Kidney (tissue), 22 donors: ENCODE data around the gene SMS. TPM values are rescaled to one million over a fixed set of nuclear protein-coding genes. Genes with fewer than 3 reads are reported as not detected.

Source experiments
- DNase-seq, 5 donors: peaks; one replicate each; pipeline ENCODE4 v3.0.0-alpha.2; 2013 to 2020
- FAIRE-seq: peaks from 2 replicates; lab custom pipeline; 2012; peaks lifted over from hg19 to GRCh38; lab: Jason Lieb, UNC
- H3K27ac ChIP-seq, 2 donors: one replicate each; pipeline ENCODE4 v1.7.0; 2013; ENCODE audit warnings: low read depth in 2 of 2, low read length in 2 of 2, inconsistent platforms in 1 of 2
- H3K27me3 ChIP-seq: one replicate; pipeline ENCODE4 v1.7.1; 2013; ENCODE audit warnings: low read length, inconsistent platforms; ENCODE audit not compliant: control insufficient read depth, insufficient read depth
- H3K36me3 ChIP-seq, 3 donors: one replicate each; pipeline versions ENCODE4 v1.7.0 to v1.7.1; 2013; ENCODE audit warnings: low read length in 3 of 3, control low read depth in 1 of 3, inconsistent platforms in 1 of 3; ENCODE audit not compliant: insufficient read depth in 3 of 3, control insufficient read depth in 2 of 3
- H3K4me1 ChIP-seq, 3 donors: one replicate each; pipeline versions ENCODE4 v1.7.0 to v1.7.1; 2013; ENCODE audit warnings: low read length in 3 of 3, inconsistent platforms in 1 of 3, low read depth in 1 of 3; ENCODE audit not compliant: control insufficient read depth in 2 of 3, insufficient read depth in 2 of 3
- H3K4me3 ChIP-seq, 3 donors: one replicate each; pipeline versions ENCODE4 v1.7.0 to v1.8.1; 2013; ENCODE audit warnings: low read length in 3 of 3, control low read depth in 1 of 3, inconsistent platforms in 1 of 3
- H3K9ac ChIP-seq, 3 donors: one replicate each; pipeline versions ENCODE4 v1.7.0 to v1.7.1; 2013; ENCODE audit warnings: low read length in 3 of 3, control low read depth in 1 of 3, inconsistent platforms in 1 of 3
- H3K9me3 ChIP-seq, 3 donors: one replicate each; pipeline versions ENCODE4 v1.7.0 to v1.7.1; 2013; ENCODE audit warnings: low read length in 3 of 3, control low read depth in 1 of 3, inconsistent platforms in 1 of 3; ENCODE audit not compliant: control insufficient read depth in 2 of 3, insufficient read depth in 1 of 3
- CTCF ChIP-seq: IDR thresholded peaks from 3 replicates; pipeline ENCODE4 v1.5.1; 2012; ENCODE audit warnings: mild to moderate bottlenecking, moderate library complexity, borderline replicate concordance; ENCODE audit not compliant: insufficient read depth; ENCODE audit errors: extremely low read depth
- intact Hi-C: fragments of 100-400 bp; cut with DNase I; formaldehyde crosslinking; loops from one replicate; pipeline ENCODE4 v1.11.1; 2022
- long read RNA-seq, 10 donors: library from polyadenylated mRNA in 1 of 10; unstranded in 1 of 10; transcript quantifications; one replicate each; pipeline ENCODE4 v2.0.0 and lab custom pipeline, GENCODE V29; 2021 to 2026
- polyA plus RNA-seq: library from polyadenylated mRNA; stranded (reverse); fragments of 350-450 nt; fragmentation: Illumina TruSeq; extraction: RNeasy Lipid Tissue Mini Kit (QIAGEN cat#74804); gene quantifications from one replicate; pipeline ENCODE4 v1.2.3, GENCODE V29; 2014; ENCODE audit warnings: low read depth, low replicate concordance; ENCODE audit not compliant: insufficient read depth
- total RNA-seq: library from RNA; stranded (reverse); fragmentation: NEBNext Ultra II Directional; extraction: Animal tissue kit (Norgen Biotek cat#: 25700); gene quantifications from one replicate; pipeline ENCODE4 v1.2.1, GENCODE V29; 2021
- donor health status: control.
- donor health status: control.
- donor health status: control.
- donor health status: control.
- donor health status: control.
- donor health status: DM: yes; HTN: yes; CAD: no.
- donor health status: Normal renal cell carcinoma (clear cell type).

The SMS gene
- 73.6 TPM for total RNA-seq
- polyA plus RNA-seq: 147 TPM
- long read RNA-seq, donor 1, transcript SMS-202 (11 exons, 1,837 nt): major isoform, 26 of 74 reads
- long read RNA-seq, donor 1, partial matches to known transcripts: 48 of 74 reads
- long read RNA-seq, donor 1, other reads (novel, unspliced or antisense): 0 of 74 reads
- long read RNA-seq, donor 2, transcript SMS-202 (11 exons, 1,837 nt): major isoform, 19 of 82 reads
- long read RNA-seq, donor 2, partial matches to known transcripts: 62 of 82 reads
- long read RNA-seq, donor 2, other reads (novel, unspliced or antisense): 0 of 82 reads
- long read RNA-seq, donor 3, transcript SMS-202 (11 exons, 1,837 nt): major isoform, 36 of 105 reads
- long read RNA-seq, donor 3, partial matches to known transcripts: 69 of 105 reads
- long read RNA-seq, donor 3, other reads (novel, unspliced or antisense): 0 of 105 reads
- long read RNA-seq, donor 4, transcript SMS-202 (11 exons, 1,837 nt): major isoform, 18 of 34 reads
- long read RNA-seq, donor 4, partial matches to known transcripts: 16 of 34 reads
- long read RNA-seq, donor 4, other reads (novel, unspliced or antisense): 0 of 34 reads
- long read RNA-seq, donor 5, partial matches to known transcripts: 0 of 2 reads
- long read RNA-seq, donor 5, other reads (novel, unspliced or antisense): 0 of 2 reads
- long read RNA-seq, donor 6, transcript SMS-202 (11 exons, 1,837 nt): major isoform, 33 of 96 reads
- long read RNA-seq, donor 6, partial matches to known transcripts: 63 of 96 reads
- long read RNA-seq, donor 6, other reads (novel, unspliced or antisense): 0 of 96 reads
- long read RNA-seq, donor 7, transcript SMS-202 (11 exons, 1,837 nt): major isoform, 55 of 61 reads
- long read RNA-seq, donor 7, partial matches to known transcripts: 3 of 61 reads
- long read RNA-seq, donor 7, other reads (novel, unspliced or antisense): 2 of 61 reads
- long read RNA-seq, donor 8, transcript SMS-202 (11 exons, 1,837 nt): major isoform, 22 of 145 reads
- long read RNA-seq, donor 8, partial matches to known transcripts: 122 of 145 reads
- long read RNA-seq, donor 8, other reads (novel, unspliced or antisense): 0 of 145 reads
- long read RNA-seq, donor 9, transcript SMS-202 (11 exons, 1,837 nt): major isoform, 10 of 33 reads
- long read RNA-seq, donor 9, partial matches to known transcripts: 23 of 33 reads
- long read RNA-seq, donor 9, other reads (novel, unspliced or antisense): 0 of 33 reads
- long read RNA-seq, donor 10, transcript SMS-202 (11 exons, 1,837 nt): major isoform, 25 of 91 reads
- long read RNA-seq, donor 10, partial matches to known transcripts: 66 of 91 reads
- long read RNA-seq, donor 10, other reads (novel, unspliced or antisense): 0 of 91 reads

- peak within 1 kb of the TSS in 1 of 3 donors; percentile 51 for H3K9ac ChIP-seq
- no peaks in the 10 kb centered on the region for H3K9me3 ChIP-seq
- intact Hi-C loops: no loop called here
- H3K4me1 ChIP-seq: no peaks in the 10 kb centered on the region
- peak; percentile 66 to 91 (median 76) for DNase-seq
- H3K27ac ChIP-seq: peak within 1 kb of the TSS; percentile 63 to 67
- TF ChIP-seq CTCF: no peak
- H3K36me3 ChIP-seq: no peaks in the 10 kb centered on the region
- H3K27me3 ChIP-seq: no peaks in the 10 kb centered on the region
- FAIRE-seq: no peak
- H3K4me3 ChIP-seq: peak within 1 kb of the TSS in 2 of 3 donors; percentile 55 to 56
These were observed at the start of gene SMS for GRCh38 chrX:21940356-21940829. TSS of gene SMS (plus strand) at chrX:21940709. CDS start at chrX:21940825, 116 bp downstream.

GRCh38 chrX:21905313-21905712, 35.2 kb upstream of the SMS start:
- no peaks in the 10 kb centered on the region for H3K9me3 ChIP-seq
- no peaks in the 10 kb centered on the region for H3K36me3 ChIP-seq
- DNase-seq (peak in 1 of 5 donors; percentile 29), FAIRE-seq (no peak)
- no peaks in the 10 kb centered on the region for H3K27me3 ChIP-seq
- peak overlapping the region in 1 of 2 donors; percentile 28 for H3K27ac ChIP-seq
- peaks cover 0 to 7% (median 2%) of the 10 kb centered on the region in 3 donors for H3K4me1 ChIP-seq
- H3K9ac ChIP-seq: no peak overlapping the region
- TF ChIP-seq CTCF: no peak
- H3K4me3 ChIP-seq: no peak overlapping the region
- intact Hi-C loops: no loop called here

GRCh38 chrX:21905953-21906352, 34.6 kb upstream of the SMS start:
- intact Hi-C loops: no loop called here
- H3K9ac ChIP-seq: no peak overlapping the region
- no peaks in the 10 kb centered on the region for H3K36me3 ChIP-seq
- peaks cover 0 to 7% (median 2%) of the 10 kb centered on the region in 3 donors for H3K4me1 ChIP-seq
- FAIRE-seq: no peak
- no peak overlapping the region for H3K4me3 ChIP-seq
- TF ChIP-seq CTCF: no peak
- no peaks in the 10 kb centered on the region for H3K27me3 ChIP-seq
- no peaks in the 10 kb centered on the region for H3K9me3 ChIP-seq
- DNase-seq: peak in 2 of 5 donors; percentile 21 to 27
- H3K27ac ChIP-seq: no peak overlapping the region
